ENCODE results near the gene CDKN2B. TPM values are rescaled to one million over a fixed set of nuclear protein-coding genes. Genes with fewer than 3 reads are reported as not detected.

Gene CDKN2B
- total and polyA plus RNA-seq, 2 donors (not counting 3 experiments of a cell fraction or from before 2014, with no cell fraction given): 1.6 to 2.1 TPM

- no peaks in the 10 kb centered on the region for H3K79me2 ChIP-seq (ENCODE audit: control insufficient read depth, insufficient read depth, low read length)
- H3K36me3 ChIP-seq (ENCODE audit: control insufficient read depth in 2 of 2, extremely low read depth in 1 of 2, insufficient read depth in 2 of 2, low read length in 2 of 2): no peaks in the 10 kb centered on the region
- peak overlapping the region; percentile 46 for H3K9ac ChIP-seq (replicated peaks; ENCODE audit: extremely low read depth, insufficient read depth, low read length)
- no peaks in the 10 kb centered on the region for H3K9me1 ChIP-seq (replicated peaks; ENCODE audit: control insufficient read depth, extremely low read depth, insufficient read depth, low read length)
- H3K27me3 ChIP-seq (ENCODE audit: control insufficient read depth in 2 of 2, insufficient read depth in 2 of 2, low read length in 2 of 2): peaks cover 52 to 79% of the 10 kb centered on the region in 2 experiments
- H4K20me1 ChIP-seq (replicated peaks; ENCODE audit: control insufficient read depth, extremely low read depth, insufficient read depth, low read length): peaks cover 2% of the 10 kb centered on the region
- peak overlapping the region; percentile 34 to 46 (median 40) for H3K4me3 ChIP-seq (replicated peaks in 1 of 3; ENCODE audit: insufficient read depth in 1 of 3, low read depth in 1 of 3, low read length in 3 of 3)
- H2AFZ ChIP-seq (ENCODE audit: low read depth, low read length): peak overlapping the region; percentile 96
- peak overlapping the region; percentile 94 for H3K4me2 ChIP-seq (ENCODE audit: insufficient read depth, low read length)
- ChIA-PET POLR2A (no interaction called here), CTCF (interaction anchor here (0.7 to 1.5 kb wide), 2 partner anchors 43 to 147 kb away, joined by 4 read pairs; no protein-coding TSS in a partner anchor)
- intact Hi-C loops (cut with micrococcal nuclease): loop anchor here (1.0 to 2.0 kb wide), 7 partner anchors 46 to 274 kb away; no protein-coding TSS in a partner anchor
- BruUV-seq (replicated peaks): no TSS peak
- DNase-seq (ENCODE audit: low read depth, low spot score) (peak; percentile 27), FAIRE-seq (no peak)
- H3K4me1 ChIP-seq (ENCODE audit: control insufficient read depth, extremely low read depth, insufficient read depth, low read length): peaks cover 28% of the 10 kb centered on the region
- TF ChIP-seq CTCF (IDR thresholded peaks at IDR 0.05; ENCODE audit: extremely low read depth in 1 of 2, insufficient read depth in 1 of 2, low read depth in 1 of 2, low read length in 2 of 2) (no peak), FOS (IDR thresholded peaks at IDR 0.05; ENCODE audit: borderline replicate concordance, insufficient read depth, low read length) (no peak), EZH2 (IDR thresholded peaks at IDR 0.05; ENCODE audit: borderline replicate concordance, low read depth, low read length, severe bottlenecking) (no peak), GATA2 (IDR thresholded peaks at IDR 0.05; ENCODE audit: insufficient read depth, insufficient read length, low read depth, low read length) (no peak), JUN (IDR thresholded peaks at IDR 0.05; ENCODE audit: borderline replicate concordance, insufficient read depth, insufficient read length, low read depth) (no peak), MYC (IDR thresholded peaks at IDR 0.05; ENCODE audit: low read depth, low read length) (no peak), POLR2AphosphoS5 (IDR thresholded peaks at IDR 0.05; ENCODE audit: insufficient read depth, low read depth, low read length) (no peak), MAX (IDR thresholded peaks at IDR 0.05; ENCODE audit: insufficient read depth, insufficient read length) (no peak), POLR2A (IDR thresholded peaks at IDR 0.05; ENCODE audit: low read depth, low read length) (no peak)
- H3K27ac ChIP-seq (ENCODE audit: insufficient read depth, low read depth, low read length): no peak overlapping the region
- dilution Hi-C loops (cut with MboI; ENCODE audit: extremely low pct_ligation_motif_present, low sequenced_read_pairs): no loop called here
- no peaks in the 10 kb centered on the region for H3K9me3 ChIP-seq (replicated peaks; ENCODE audit: control insufficient read depth, insufficient read depth, low read length)
These were observed 44.1 kb downstream of the CDKN2B start for GRCh38 chr9:21964925-21965385.

All from endothelial cell of umbilical vein (primary cell).